ENCODE measurements around the gene NLN.

Gene NLN

GRCh38 chr5:65702036-65702435 lies 20.0 kb upstream of the NLN start:
- Histone ChIP-seq H3K4me3 (replicated peaks; ENCODE audit: insufficient read depth, low read length) (no peak overlapping the region), H3K27ac (replicated peaks) (no peak overlapping the region), H3K27me3 (ENCODE audit: insufficient read depth, poor library complexity, severe bottlenecking) (no peaks in the 10 kb centered on the region)
- DNase-seq (ENCODE audit: low read depth in 1 of 2, low spot score in 1 of 2) = no peak
- TF ChIP-seq REST (IDR thresholded peaks at IDR 0.05; ENCODE audit: insufficient replicate concordance, low read depth) (no peak), POLR2AphosphoS5 (IDR thresholded peaks at IDR 0.05; ENCODE audit: low read depth) (no peak), GABPA (IDR thresholded peaks at IDR 0.05; ENCODE audit: low read depth) (no peak), CTCF (IDR thresholded peaks at IDR 0.05; ENCODE audit: insufficient read depth, low read length) (no peak), SPI1 (IDR thresholded peaks at IDR 0.05; ENCODE audit: borderline replicate concordance, low read depth) (no peak)

- Histone ChIP-seq H3K4me3 (replicated peaks; ENCODE audit: insufficient read depth, low read length) (no peak overlapping the region), H3K27ac (replicated peaks) (no peak overlapping the region), H3K27me3 (ENCODE audit: insufficient read depth, poor library complexity, severe bottlenecking) (no peaks in the 10 kb centered on the region)
- DNase-seq (ENCODE audit: low read depth in 1 of 2, low spot score in 1 of 2) = no peak
- TF ChIP-seq REST (IDR thresholded peaks at IDR 0.05; ENCODE audit: insufficient replicate concordance, low read depth) (no peak), POLR2AphosphoS5 (IDR thresholded peaks at IDR 0.05; ENCODE audit: low read depth) (no peak), SPI1 (IDR thresholded peaks at IDR 0.05; ENCODE audit: borderline replicate concordance, low read depth) (no peak), GABPA (IDR thresholded peaks at IDR 0.05; ENCODE audit: low read depth) (no peak), CTCF (IDR thresholded peaks at IDR 0.05; ENCODE audit: insufficient read depth, low read length) (no peak)
Measured at GRCh38 chr5:65704621-65705239, 17.3 kb upstream of the NLN start.

- DNase-seq (ENCODE audit: low read depth in 1 of 2, low spot score in 1 of 2) = no peak
- no peak overlapping the region for H3K27ac ChIP-seq (replicated peaks)
- no peak overlapping the region for H3K4me3 ChIP-seq (replicated peaks; ENCODE audit: insufficient read depth, low read length)
- no peaks in the 10 kb centered on the region for H3K27me3 ChIP-seq (ENCODE audit: insufficient read depth, poor library complexity, severe bottlenecking)
- TF ChIP-seq GABPA (IDR thresholded peaks at IDR 0.05; ENCODE audit: low read depth) (no peak), CTCF (IDR thresholded peaks at IDR 0.05; ENCODE audit: insufficient read depth, low read length) (no peak), POLR2AphosphoS5 (IDR thresholded peaks at IDR 0.05; ENCODE audit: low read depth) (no peak), REST (IDR thresholded peaks at IDR 0.05; ENCODE audit: insufficient replicate concordance, low read depth) (no peak), SPI1 (IDR thresholded peaks at IDR 0.05; ENCODE audit: borderline replicate concordance, low read depth) (no peak)
Measured at GRCh38 chr5:65707663-65708062, 14.3 kb upstream of the NLN start.

Measured in HL-60 (cell line).